Activated naive CD8-positive, alpha-beta T cell treated with anti-CD3 and anti-CD28 coated beads, Interleukin-2, amount 10 ng/mL, durations not matched to agents 7 days and 5 days (primary cell): ENCODE results near the gene SPEM2. TPM values are rescaled to one million over a fixed set of nuclear protein-coding genes. Genes with fewer than 3 reads are reported as not detected.

Experiments
- total RNA-seq, 2 experiments: library from RNA; stranded (reverse); gene quantifications; one replicate each; pipeline ENCODE4 v1.2.3, GENCODE V29; 2021

SPEM2 gene
- total RNA-seq, 2 experiments from 2014 or later: not detected

Other genes with a start within 250 kb of the SPEM2 start
- gene ASGR1, start 246.2 kb upstream of the SPEM2 start, total RNA-seq: 1 to 10 TPM; 1.1 to 1.5 TPM
- gene DLG4, start 205.8 kb upstream of the SPEM2 start, total RNA-seq: 10 to 100 TPM; 21.2 to 22.4 TPM
- gene ACADVL, start 205.7 kb upstream of the SPEM2 start, total RNA-seq: 100 to 1,000 TPM; 417 to 434 TPM
- gene DVL2, start 191.1 kb upstream of the SPEM2 start, total RNA-seq: 10 to 100 TPM; 62.1 to 67.3 TPM
- 10 to 100 TPM; 49.9 to 50.4 TPM for gene PHF23, start 186.2 kb upstream of the SPEM2 start, total RNA-seq
- gene GABARAP, start 183.2 kb upstream of the SPEM2 start, total RNA-seq: 100 to 1,000 TPM; 244 to 251 TPM
- 100 to 1,000 TPM; 157 to 160 TPM for gene CTDNEP1, start 173.9 kb upstream of the SPEM2 start, total RNA-seq
- gene ELP5, start 173.4 kb upstream of the SPEM2 start, total RNA-seq: 10 to 100 TPM; 49.5 to 52.0 TPM
- gene CLDN7, start 163.1 kb upstream of the SPEM2 start, total RNA-seq: 1 to 10 TPM; 1.7 to 2.6 TPM
- not detected for gene SLC2A4, start 143.9 kb upstream of the SPEM2 start, total RNA-seq
- 1 to 10 TPM in 1 of 2 experiments, under 1 TPM in 1; 0.37 to 1.2 TPM for gene YBX2, start 131.0 kb upstream of the SPEM2 start, total RNA-seq
- gene EIF5A, start 118.0 kb upstream of the SPEM2 start, total RNA-seq: 100 to 1,000 TPM; 420 to 451 TPM
- gene GPS2, start 110.3 kb upstream of the SPEM2 start, total RNA-seq: 10 to 100 TPM; 97.1 to 98.5 TPM
- gene NEURL4, start 96.3 kb upstream of the SPEM2 start, total RNA-seq: 10 to 100 TPM; 53.4 to 58.6 TPM
- gene ACAP1, start 89.1 kb upstream of the SPEM2 start, total RNA-seq: 100 to 1,000 TPM; 710 to 756 TPM
- gene KCTD11, start 73.5 kb upstream of the SPEM2 start, total RNA-seq: 1 to 10 TPM; 8.1 to 8.7 TPM
- not detected for gene TMEM95, start 70.5 kb upstream of the SPEM2 start, total RNA-seq
- gene TNK1, start 44.5 kb upstream of the SPEM2 start, total RNA-seq: 1 to 10 TPM; 5.2 to 6.5 TPM
- 10 to 100 TPM; 79.3 to 82.1 TPM for gene PLSCR3, start 31.1 kb upstream of the SPEM2 start, total RNA-seq
- 10 to 100 TPM; 52.9 to 55.6 TPM for gene TMEM256, start 21.5 kb upstream of the SPEM2 start, total RNA-seq
- 1 to 10 TPM; 8.0 to 8.7 TPM for gene NLGN2, start 17.8 kb upstream of the SPEM2 start, total RNA-seq
- gene SPEM1, start 5.3 kb upstream of the SPEM2 start, total RNA-seq: not detected
- gene SPEM3, start 3.2 kb downstream of the SPEM2 start, total RNA-seq: not detected
- gene TMEM102, start 9.8 kb downstream of the SPEM2 start, total RNA-seq: 10 to 100 TPM; 15.7 to 17.7 TPM
- 10 to 100 TPM; 25.4 to 28.5 TPM for gene FGF11, start 13.9 kb downstream of the SPEM2 start, total RNA-seq
- 10 to 100 TPM; 15.2 to 15.7 TPM for gene CHRNB1, start 19.4 kb downstream of the SPEM2 start, total RNA-seq
- 10 to 100 TPM; 56.0 to 58.6 TPM for gene ZBTB4, start 54.0 kb downstream of the SPEM2 start, total RNA-seq
- gene SLC35G6, start 55.8 kb downstream of the SPEM2 start, total RNA-seq: not detected
- 100 to 1,000 TPM; 192 to 214 TPM for gene POLR2A, start 58.8 kb downstream of the SPEM2 start, total RNA-seq
- 10 to 100 TPM; 93.0 to 95.7 TPM for gene TNFSF12, start 123.4 kb downstream of the SPEM2 start, total RNA-seq
- gene TNFSF13, start 133.1 kb downstream of the SPEM2 start, total RNA-seq: 1 to 10 TPM; 8.2 to 8.4 TPM
- 10 to 100 TPM; 43.7 to 50.2 TPM for gene SENP3, start 136.3 kb downstream of the SPEM2 start, total RNA-seq
- 10 to 100 TPM; 32.5 to 33.9 TPM for gene CD68, start 154.0 kb downstream of the SPEM2 start, total RNA-seq
- 10 to 100 TPM; 50.2 TPM for gene MPDU1, start 158.2 kb downstream of the SPEM2 start, total RNA-seq
- under 1 TPM; 0.30 to 0.57 TPM for gene SOX15, start 164.5 kb downstream of the SPEM2 start, total RNA-seq
- 10 to 100 TPM; 37.7 to 38.2 TPM for gene FXR2, start 189.3 kb downstream of the SPEM2 start, total RNA-seq
- gene SAT2, start 202.2 kb downstream of the SPEM2 start, total RNA-seq: 10 to 100 TPM; 40.0 to 41.2 TPM
- gene SHBG, start 204.5 kb downstream of the SPEM2 start, total RNA-seq: not detected
- gene ATP1B2, start 225.3 kb downstream of the SPEM2 start, total RNA-seq: under 1 TPM; 0.14 to 0.42 TPM